Brain microvascular endothelial cell (primary cell): Measurements from ENCODE around the gene MAMSTR.
A peak's percentile ranks its signal among the peaks of the same experiment; 100 is the strongest.
"Not testable (repeated sequence)": the region's sequence is repeated elsewhere in the genome, so short reads cannot be mapped to it uniquely, and the experiment has no call there.

Source experiments
- DNase-seq: peaks from one replicate; pipeline ENCODE4 v3.0.0-alpha.2; 2020
- H3K27ac ChIP-seq: fragments of 250-450 bp; sonication (Bioruptor Pico); 2 replicates; pipeline ENCODE4 v1.5.1; 2020; ENCODE audit warnings: mild to moderate bottlenecking, moderate library complexity
- H3K27me3 ChIP-seq: fragments of 250-450 bp; sonication (Bioruptor Pico); replicated peaks from 2 replicates; pipeline ENCODE4 v1.5.1; 2020; ENCODE audit warnings: mild to moderate bottlenecking
- H3K36me3 ChIP-seq: fragments of 250-450 bp; sonication (Bioruptor Pico); replicated peaks from 2 replicates; pipeline ENCODE4 v1.5.1; 2020; ENCODE audit warnings: mild to moderate bottlenecking
- H3K4me3 ChIP-seq: 2 replicates; pipeline ENCODE4 v1.5.1; 2011; ENCODE audit warnings: low read depth, mild to moderate bottlenecking, control low read depth, low read length, moderate library complexity
- CTCF ChIP-seq: IDR thresholded peaks from 2 replicates; pipeline ENCODE4 v1.5.1; 2011; ENCODE audit warnings: low read depth, mild to moderate bottlenecking, moderate library complexity, low read length, control low read depth, inconsistent platforms; ENCODE audit errors: missing control alignments
- in situ Hi-C: cut with HindIII; loops from 2 replicates; pipeline ENCODE4 v1.10.0; 2017; ENCODE audit warnings: low sequenced_read_pairs, low pct_ligation_motif_present

Gene MAMSTR

GRCh38 chr19:48685583-48685982, 33.9 kb downstream of the MAMSTR start:
- Histone ChIP-seq H3K4me3 (no peak overlapping the region), H3K27ac (no peak overlapping the region), H3K36me3 (no peaks in the 10 kb centered on the region), H3K27me3 (no peaks in the 10 kb centered on the region)
- no peak for TF ChIP-seq CTCF
- in situ Hi-C loops, result no loop called here
- DNase-seq, result no peak

GRCh38 chr19:48683349-48683748, 36.2 kb downstream of the MAMSTR start:
- in situ Hi-C loops, result no loop called here
- peak overlapping the region; percentile 22 for H3K4me3 ChIP-seq
- peak; percentile 18 for DNase-seq
- H3K27me3 ChIP-seq, result no peaks in the 10 kb centered on the region
- no peak overlapping the region for H3K27ac ChIP-seq
- no peak for TF ChIP-seq CTCF
- H3K36me3 ChIP-seq, result no peaks in the 10 kb centered on the region

DNA sequence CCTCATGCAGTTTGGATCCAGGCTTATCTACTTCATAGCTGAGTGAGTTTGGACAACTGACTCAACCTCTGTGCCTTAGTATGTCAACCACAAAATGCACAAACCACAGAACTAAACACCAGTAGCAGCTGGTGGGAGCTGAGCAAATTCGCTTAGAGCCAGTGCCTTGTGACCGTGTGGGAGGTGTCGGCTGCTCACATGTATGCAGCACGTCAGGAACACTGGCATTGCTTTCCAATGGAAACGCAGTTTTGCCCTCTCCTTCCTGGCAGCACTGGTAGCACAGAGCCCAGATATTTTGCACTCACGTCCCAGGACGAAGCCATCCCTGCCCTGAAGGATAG, 38.4 kb downstream of the MAMSTR start:
- no peaks in the 10 kb centered on the region for H3K36me3 ChIP-seq
- no peak overlapping the region for H3K27ac ChIP-seq
- in situ Hi-C loops, result no loop called here
- peak; percentile 81 for DNase-seq
- H3K4me3 ChIP-seq, result no peak overlapping the region
- TF ChIP-seq CTCF, result no peak
- H3K27me3 ChIP-seq, result no peaks in the 10 kb centered on the region

DNA sequence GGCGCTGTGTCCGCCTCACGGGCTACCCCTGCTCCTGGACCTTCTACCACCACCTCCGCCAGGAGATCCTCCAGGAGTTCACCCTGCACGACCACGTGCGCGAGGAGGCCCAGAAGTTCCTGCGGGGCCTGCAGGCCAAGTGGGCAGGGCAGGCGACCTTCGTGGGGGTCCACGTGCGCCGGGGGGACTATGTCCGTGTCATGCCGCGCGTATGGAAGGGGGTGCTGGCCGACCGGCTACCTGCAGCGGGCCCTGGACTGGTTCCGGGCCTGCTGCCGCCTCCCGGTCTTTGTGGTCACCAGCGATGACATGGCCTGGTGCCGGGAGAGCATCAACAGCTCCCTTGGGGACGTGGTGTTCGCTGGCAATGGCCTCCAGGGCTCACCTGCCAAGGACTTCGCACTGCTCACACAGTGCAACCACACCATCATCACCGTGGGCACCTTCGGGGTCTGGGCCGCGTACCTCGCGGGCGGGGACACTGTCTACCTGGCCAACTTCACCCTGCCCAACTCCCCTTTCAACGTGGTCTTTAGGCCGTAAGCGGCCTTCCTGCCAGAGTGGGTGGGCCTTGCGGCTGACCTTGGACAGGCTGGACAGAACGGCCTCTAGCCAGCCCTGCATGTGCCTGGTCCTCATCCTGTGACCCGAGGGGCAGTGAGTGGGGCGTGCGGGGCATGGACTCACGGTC, 38.9 kb downstream of the MAMSTR start:
- no peak for DNase-seq
- Histone ChIP-seq H3K36me3 (no peaks in the 10 kb centered on the region), H3K4me3 (no peak overlapping the region), H3K27me3 (no peaks in the 10 kb centered on the region), H3K27ac (no peak overlapping the region)
- in situ Hi-C loops, result no loop called here
- no peak for TF ChIP-seq CTCF

DNA sequence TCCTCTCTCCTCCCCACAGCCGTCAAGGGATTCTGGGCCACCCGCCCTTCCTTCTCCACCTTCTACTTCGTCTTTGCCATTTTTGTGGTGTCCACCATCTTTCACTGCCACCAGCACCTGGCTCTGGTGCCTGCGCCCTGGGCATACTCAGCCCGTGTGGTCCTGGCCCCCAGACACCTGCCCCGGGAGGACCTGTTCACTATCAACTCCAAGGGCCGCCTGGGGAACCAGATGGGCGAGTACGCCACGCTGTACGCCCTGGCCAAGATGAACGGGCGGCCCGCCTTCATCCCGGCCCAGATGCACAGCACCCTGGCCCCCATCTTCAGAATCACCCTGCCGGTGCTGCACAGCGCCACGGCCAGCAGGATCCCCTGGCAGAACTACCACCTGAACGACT, 39.5 kb downstream of the MAMSTR start:
- H3K27ac ChIP-seq, DNase-seq, H3K27me3 ChIP-seq, in situ Hi-C loops, H3K36me3 ChIP-seq, H3K4me3 ChIP-seq: not testable (repeated sequence)

- H3K4me3 ChIP-seq, result no peak overlapping the region
- in situ Hi-C loops, result no loop called here
- H3K36me3 ChIP-seq, result no peaks in the 10 kb centered on the region
- no peak overlapping the region for H3K27ac ChIP-seq
- no peak for TF ChIP-seq CTCF
- no peaks in the 10 kb centered on the region for H3K27me3 ChIP-seq
- DNase-seq, result no peak
Observed at GRCh38 chr19:48678201-48678600, 41.3 kb downstream of the MAMSTR start.
